Measurements from ENCODE around the gene MAG. TPM values are rescaled to one million over a fixed set of nuclear protein-coding genes. Genes with fewer than 3 reads are reported as not detected.

The MAG gene
- total RNA-seq, 1 donor from 2014 or later, result not detected

DNA sequence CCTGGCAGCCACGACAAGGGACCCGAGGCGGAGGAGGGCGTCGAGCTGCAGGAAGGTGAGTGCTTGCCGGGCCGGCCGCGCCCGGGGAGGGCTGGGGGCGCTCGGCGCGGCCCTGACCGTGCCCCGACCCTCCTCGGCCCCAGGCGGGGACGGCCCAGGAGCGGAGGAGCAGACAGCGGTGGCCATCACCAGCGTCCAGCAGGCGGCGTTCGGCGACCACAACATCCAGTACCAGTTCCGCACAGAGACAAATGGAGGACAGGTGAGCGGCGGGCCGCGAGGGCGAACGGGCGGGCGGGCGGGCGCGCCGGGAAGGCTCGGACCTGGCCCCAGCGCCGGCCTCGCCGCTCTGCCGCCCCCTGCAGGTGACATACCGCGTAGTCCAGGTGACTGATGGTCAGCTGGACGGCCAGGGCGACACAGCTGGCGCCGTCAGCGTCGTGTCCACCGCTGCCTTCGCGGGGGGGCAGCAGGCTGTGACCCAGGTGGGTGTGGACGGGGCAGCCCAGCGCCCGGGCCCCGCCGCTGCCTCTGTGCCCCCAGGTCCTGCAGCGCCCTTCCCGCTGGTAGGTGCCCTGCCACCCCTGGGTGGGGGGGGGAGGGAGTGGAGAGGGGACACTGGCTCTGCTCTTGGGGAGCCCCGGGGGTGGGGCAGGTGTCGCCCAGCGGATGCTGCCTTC lies 22.4 kb upstream of the MAG start:
- Mint-ChIP-seq H3K36me3 (ENCODE audit: low read depth) (peaks cover 50% of the 10 kb centered on the region), H3K4me1 (peaks cover 14% of the 10 kb centered on the region), H3K27me3 (no peaks in the 10 kb centered on the region), H3K4me3 (peak overlapping the region; percentile 73), H3K9me3 (no peaks in the 10 kb centered on the region), H3K27ac (peak overlapping the region; percentile 71)
- DNase-seq, result peak; percentile 92
- intact Hi-C loops (cut with micrococcal nuclease), result loop anchor here (1.0 to 2.0 kb wide), 2 partner anchors 78 to 115 kb away; partner anchors contain the start of genes FFAR1 and FXYD5

GRCh38 chr19:35270381-35270811 lies 21.6 kb upstream of the MAG start:
- no peak for DNase-seq
- peak overlapping the region; percentile 73 for H3K4me3 Mint-ChIP-seq
- H3K27me3 Mint-ChIP-seq, result no peaks in the 10 kb centered on the region
- no peaks in the 10 kb centered on the region for H3K9me3 Mint-ChIP-seq
- intact Hi-C loops (cut with micrococcal nuclease), result no loop called here
- no peak overlapping the region for H3K27ac Mint-ChIP-seq
- peaks cover 58% of the 10 kb centered on the region for H3K36me3 Mint-ChIP-seq (ENCODE audit: low read depth)
- H3K4me1 Mint-ChIP-seq, result peaks cover 12% of the 10 kb centered on the region

DNA sequence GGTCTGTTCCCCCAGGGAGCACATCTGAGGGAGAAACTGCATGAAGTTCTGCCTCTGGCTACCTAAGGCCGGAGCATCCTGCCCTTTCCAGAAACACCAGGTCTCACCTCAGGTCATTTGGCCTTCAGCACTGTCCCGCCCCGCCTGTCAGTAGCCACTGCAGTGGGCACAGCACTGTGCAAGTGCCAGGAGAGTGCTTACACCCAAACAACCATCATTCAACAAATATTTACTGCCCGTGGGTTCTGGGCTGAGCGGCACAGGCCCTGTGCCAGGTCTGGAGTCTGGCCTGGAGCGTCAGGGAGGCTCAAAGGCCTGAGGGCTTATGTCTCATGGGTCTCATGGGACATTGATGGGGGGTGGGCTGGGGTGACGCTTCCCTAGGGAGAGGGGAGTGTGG lies 20.4 kb upstream of the MAG start:
- DNase-seq, result no peak
- Mint-ChIP-seq H3K4me1 (peaks cover 5% of the 10 kb centered on the region), H3K4me3 (no peak overlapping the region), H3K36me3 (ENCODE audit: low read depth) (peaks cover 57% of the 10 kb centered on the region), H3K9me3 (no peaks in the 10 kb centered on the region), H3K27me3 (no peaks in the 10 kb centered on the region), H3K27ac (no peak overlapping the region)
- intact Hi-C loops (cut with micrococcal nuclease), result no loop called here

DNA sequence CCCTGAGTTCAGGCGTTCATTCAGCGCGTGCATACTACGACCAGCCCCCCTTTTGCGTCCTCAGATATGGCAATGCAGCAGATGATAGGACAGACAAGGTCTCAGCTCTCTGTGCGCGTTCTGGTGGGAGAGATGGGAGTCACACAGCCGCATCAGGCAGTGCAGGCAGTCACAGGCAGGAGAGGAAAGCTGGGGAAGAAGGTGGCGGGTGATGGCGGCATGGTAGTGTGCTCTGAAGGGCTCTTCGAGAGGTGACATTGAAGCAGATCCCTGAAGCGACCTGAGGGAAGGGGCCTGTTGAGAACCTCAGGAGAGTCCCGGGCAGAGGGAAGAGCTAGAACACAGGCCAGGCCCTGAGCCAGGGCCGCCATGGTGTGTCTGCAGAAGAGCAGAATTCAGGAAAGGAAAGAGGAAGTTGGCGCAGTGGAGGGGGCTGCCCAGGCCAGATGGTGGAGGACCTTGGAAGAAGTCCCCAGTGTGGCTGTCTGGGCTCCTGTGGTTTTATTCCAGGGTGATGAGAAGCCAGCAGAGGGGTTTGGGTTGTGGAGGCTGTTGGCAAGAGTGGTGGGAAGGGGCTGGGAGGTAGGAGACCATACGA lies 19.7 kb upstream of the MAG start:
- Mint-ChIP-seq H3K4me1 (peaks cover 5% of the 10 kb centered on the region), H3K4me3 (no peak overlapping the region), H3K9me3 (no peaks in the 10 kb centered on the region), H3K36me3 (ENCODE audit: low read depth) (peaks cover 63% of the 10 kb centered on the region), H3K27me3 (no peaks in the 10 kb centered on the region), H3K27ac (peak overlapping the region; percentile 0)
- no peak for DNase-seq
- intact Hi-C loops (cut with micrococcal nuclease), result no loop called here

DNA sequence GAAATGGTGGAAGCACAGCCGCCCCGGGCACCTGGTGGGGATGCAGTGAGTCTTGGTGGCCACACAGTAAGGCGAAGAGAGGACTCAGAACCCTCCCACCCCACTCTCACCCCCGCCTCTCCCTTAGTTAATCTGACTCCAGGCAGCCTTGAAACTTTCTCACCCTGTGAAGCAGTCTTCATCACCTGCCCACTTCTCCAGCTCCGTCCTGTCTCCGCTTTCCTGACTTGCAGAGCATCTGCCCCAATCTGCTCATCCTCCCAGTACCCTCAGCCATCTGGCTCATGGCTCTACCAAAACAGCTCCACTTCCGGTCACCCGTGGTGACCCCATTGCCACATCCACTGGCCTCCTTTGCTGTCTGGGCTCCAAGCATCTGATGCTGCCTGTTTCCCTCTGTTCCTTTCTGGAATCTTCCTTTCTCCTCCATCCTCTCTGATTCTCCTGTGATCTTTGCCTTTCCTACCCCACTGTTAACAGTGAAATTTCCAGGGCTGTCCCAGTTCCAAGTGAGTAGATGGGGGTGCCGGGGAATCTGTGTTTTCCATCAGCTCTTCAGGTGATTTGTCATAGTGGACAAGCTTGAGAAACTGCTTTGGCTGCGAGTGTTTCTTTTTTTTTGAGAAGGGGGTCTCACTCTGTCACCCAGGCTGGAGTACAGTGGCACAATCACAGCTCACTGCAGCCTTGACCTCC lies 18.9 kb upstream of the MAG start:
- no peak overlapping the region for H3K27ac Mint-ChIP-seq
- peaks cover 64% of the 10 kb centered on the region for H3K36me3 Mint-ChIP-seq (ENCODE audit: low read depth)
- H3K4me1 Mint-ChIP-seq, result peaks cover 5% of the 10 kb centered on the region
- H3K4me3 Mint-ChIP-seq, result no peak overlapping the region
- no peak for DNase-seq
- intact Hi-C loops (cut with micrococcal nuclease), result no loop called here
- no peaks in the 10 kb centered on the region for H3K27me3 Mint-ChIP-seq
- no peaks in the 10 kb centered on the region for H3K9me3 Mint-ChIP-seq

DNA sequence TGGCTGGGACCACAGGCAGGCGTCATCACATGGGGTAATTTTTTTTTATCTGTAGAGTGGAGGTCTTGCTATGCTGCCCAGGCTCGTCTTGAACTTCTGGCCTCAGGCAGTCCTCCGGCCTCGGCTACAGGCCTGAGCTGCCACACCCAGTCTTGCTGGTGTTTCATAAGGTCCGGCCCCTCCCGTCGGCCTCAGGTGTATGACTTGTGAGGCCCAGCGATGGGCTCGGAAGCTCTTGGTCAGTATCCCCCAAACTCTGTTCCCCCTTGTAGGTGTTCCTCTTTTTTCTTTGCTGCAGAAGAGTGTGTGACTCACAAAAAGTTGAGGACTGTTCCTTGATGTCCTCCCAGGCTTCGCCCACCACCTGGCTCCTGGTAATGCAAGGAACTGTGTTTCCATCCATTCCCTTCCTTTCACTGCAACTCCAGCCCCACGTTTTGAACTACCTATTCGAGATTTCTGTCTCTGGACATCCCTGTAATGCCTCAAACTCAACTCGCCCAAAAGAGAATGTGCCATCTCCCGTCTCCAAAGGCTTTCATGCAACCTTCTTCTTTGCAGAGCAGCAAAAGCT lies 18.2 kb upstream of the MAG start:
- no peaks in the 10 kb centered on the region for H3K27me3 Mint-ChIP-seq
- no peaks in the 10 kb centered on the region for H3K9me3 Mint-ChIP-seq
- peaks cover 66% of the 10 kb centered on the region for H3K36me3 Mint-ChIP-seq (ENCODE audit: low read depth)
- DNase-seq, result no peak
- H3K27ac Mint-ChIP-seq, result no peak overlapping the region
- H3K4me3 Mint-ChIP-seq, result no peak overlapping the region
- intact Hi-C loops (cut with micrococcal nuclease), result no loop called here
- H3K4me1 Mint-ChIP-seq, result peaks cover 5% of the 10 kb centered on the region

DNA sequence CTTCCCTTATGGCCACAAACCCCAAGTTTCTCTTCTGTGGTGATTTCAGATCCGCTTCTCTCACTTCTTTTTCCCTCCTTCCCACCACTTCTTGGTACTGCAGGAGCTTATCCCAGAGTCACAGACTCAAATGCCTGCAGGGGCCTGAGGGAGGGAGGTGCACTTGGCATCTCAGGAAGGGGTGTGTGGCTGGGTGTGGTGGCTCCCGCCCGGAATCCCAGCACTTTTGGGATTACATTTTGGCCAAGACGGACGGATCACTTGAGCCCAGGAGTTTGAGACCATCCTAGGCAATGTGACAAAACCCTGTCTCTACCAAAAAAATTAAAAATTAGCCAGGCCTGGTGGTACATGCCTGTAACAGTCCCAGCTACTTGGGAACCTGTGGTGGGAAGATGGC lies 17.6 kb upstream of the MAG start:
- DNase-seq, result no peak
- no peaks in the 10 kb centered on the region for H3K9me3 Mint-ChIP-seq
- H3K36me3 Mint-ChIP-seq (ENCODE audit: low read depth), result peaks cover 66% of the 10 kb centered on the region
- intact Hi-C loops (cut with micrococcal nuclease), result no loop called here
- H3K27ac Mint-ChIP-seq, result no peak overlapping the region
- no peak overlapping the region for H3K4me3 Mint-ChIP-seq
- no peaks in the 10 kb centered on the region for H3K27me3 Mint-ChIP-seq
- peaks cover 5% of the 10 kb centered on the region for H3K4me1 Mint-ChIP-seq

DNA sequence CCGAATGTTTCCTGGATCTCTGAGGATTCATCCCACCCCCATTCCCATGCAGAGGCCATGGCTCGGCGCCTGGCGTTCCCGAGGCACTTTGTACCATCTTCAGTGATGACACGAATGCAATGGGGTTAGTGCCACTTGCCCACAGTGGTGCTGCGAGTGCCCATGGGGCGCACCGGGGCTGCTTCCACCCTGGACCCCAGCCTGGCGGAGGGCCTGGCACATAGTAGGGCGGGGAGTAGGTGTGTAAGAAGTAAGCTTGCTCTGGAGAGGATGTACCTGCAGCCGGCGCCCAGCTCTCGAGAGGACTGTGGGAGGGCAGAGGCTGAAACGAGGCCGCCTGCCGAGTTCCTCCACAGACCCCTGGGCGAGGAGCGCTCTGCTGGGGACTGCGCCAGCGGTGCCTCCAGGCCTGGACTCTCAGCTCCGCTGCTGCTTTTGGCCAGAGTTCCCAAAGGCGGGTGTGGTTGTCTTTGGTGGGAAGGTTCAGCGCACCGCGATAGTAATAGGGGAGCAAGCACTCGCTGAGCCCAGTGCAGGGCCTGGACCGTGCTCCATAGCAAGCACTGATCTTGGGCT lies 15.2 kb upstream of the MAG start:
- no peak overlapping the region for H3K4me3 Mint-ChIP-seq
- H3K36me3 Mint-ChIP-seq (ENCODE audit: low read depth), result peaks cover 49% of the 10 kb centered on the region
- DNase-seq, result no peak
- peaks cover under 1% of the 10 kb centered on the region for H3K27me3 Mint-ChIP-seq
- intact Hi-C loops (cut with micrococcal nuclease), result no loop called here
- no peaks in the 10 kb centered on the region for H3K9me3 Mint-ChIP-seq
- H3K27ac Mint-ChIP-seq, result peak overlapping the region; percentile 58
- peaks cover under 1% of the 10 kb centered on the region for H3K4me1 Mint-ChIP-seq

DNA sequence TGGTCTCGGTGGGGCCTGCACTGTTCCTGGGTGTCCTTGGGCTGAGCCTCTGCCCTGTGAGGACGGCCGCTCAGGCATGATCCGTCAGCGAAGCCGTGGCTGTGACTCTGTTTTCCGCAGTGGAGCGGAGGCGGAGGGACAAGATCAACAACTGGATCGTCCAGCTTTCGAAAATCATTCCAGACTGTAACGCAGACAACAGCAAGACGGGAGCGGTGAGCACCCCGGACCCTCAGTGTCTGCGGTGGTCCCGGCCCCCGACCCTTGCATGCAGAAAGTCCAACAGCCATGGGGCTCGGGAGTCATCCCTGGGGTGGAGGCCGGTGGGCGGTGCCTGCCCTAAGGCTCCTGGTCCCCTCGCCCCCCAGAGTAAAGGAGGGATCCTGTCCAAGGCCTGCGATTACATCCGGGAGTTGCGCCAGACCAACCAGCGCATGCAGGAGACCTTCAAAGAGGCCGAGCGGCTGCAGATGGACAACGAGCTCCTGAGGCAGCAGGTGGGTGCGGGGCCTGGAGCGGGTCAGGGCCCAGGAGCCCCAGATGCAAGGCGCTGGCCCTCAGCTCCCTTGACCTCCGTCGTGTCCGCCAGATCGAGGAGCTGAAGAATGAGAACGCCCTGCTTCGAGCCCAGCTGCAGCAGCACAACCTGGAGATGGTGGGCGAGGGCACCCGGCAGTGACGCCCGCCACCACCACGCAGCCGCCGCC lies 13.2 kb upstream of the MAG start:
- no peak overlapping the region for H3K27ac Mint-ChIP-seq
- no peaks in the 10 kb centered on the region for H3K4me1 Mint-ChIP-seq
- no peaks in the 10 kb centered on the region for H3K9me3 Mint-ChIP-seq
- H3K27me3 Mint-ChIP-seq, result peaks cover 13% of the 10 kb centered on the region
- DNase-seq, result no peak
- intact Hi-C loops (cut with micrococcal nuclease), result no loop called here
- H3K36me3 Mint-ChIP-seq (ENCODE audit: low read depth), result peaks cover 32% of the 10 kb centered on the region
- H3K4me3 Mint-ChIP-seq, result no peak overlapping the region

DNA sequence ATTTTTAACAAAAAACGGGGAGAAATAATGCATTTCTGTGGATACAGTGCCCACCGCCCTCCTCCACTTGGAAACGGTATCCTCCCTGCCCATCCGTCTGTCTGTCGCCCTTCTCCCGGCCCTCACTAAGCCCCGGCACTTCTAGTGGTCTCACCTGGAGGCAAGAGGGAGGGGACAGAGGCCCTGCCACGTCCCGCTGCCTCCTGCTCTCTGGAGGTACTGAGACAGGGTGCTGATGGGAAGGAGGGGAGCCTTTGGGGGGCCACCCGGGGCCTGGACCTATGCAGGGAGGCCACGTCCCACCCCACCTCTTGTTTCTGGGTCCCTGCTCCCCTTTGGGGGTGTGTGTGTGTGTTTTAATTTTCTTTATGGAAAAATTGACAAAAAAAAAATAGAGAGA lies 12.6 kb upstream of the MAG start:
- no peak for DNase-seq
- Mint-ChIP-seq H3K9me3 (no peaks in the 10 kb centered on the region), H3K4me1 (no peaks in the 10 kb centered on the region), H3K27me3 (peaks cover 15% of the 10 kb centered on the region), H3K27ac (no peak overlapping the region), H3K4me3 (no peak overlapping the region), H3K36me3 (ENCODE audit: low read depth) (peaks cover 26% of the 10 kb centered on the region)
- intact Hi-C loops (cut with micrococcal nuclease), result no loop called here

- DNase-seq, result no peak
- intact Hi-C loops (cut with micrococcal nuclease), result no loop called here
- H3K4me3 Mint-ChIP-seq, result no peak overlapping the region
- H3K9me3 Mint-ChIP-seq, result no peaks in the 10 kb centered on the region
- peaks cover 18% of the 10 kb centered on the region for H3K27me3 Mint-ChIP-seq
- H3K36me3 Mint-ChIP-seq (ENCODE audit: low read depth), result peaks cover 18% of the 10 kb centered on the region
- H3K27ac Mint-ChIP-seq, result no peak overlapping the region
- H3K4me1 Mint-ChIP-seq, result no peaks in the 10 kb centered on the region
Measured at GRCh38 chr19:35279985-35280821, 11.8 kb upstream of the MAG start.

- Mint-ChIP-seq H3K4me1 (no peaks in the 10 kb centered on the region), H3K27ac (no peak overlapping the region), H3K36me3 (ENCODE audit: low read depth) (peaks cover 9% of the 10 kb centered on the region), H3K9me3 (no peaks in the 10 kb centered on the region), H3K27me3 (peaks cover 18% of the 10 kb centered on the region), H3K4me3 (no peak overlapping the region)
- DNase-seq, result no peak
- intact Hi-C loops (cut with micrococcal nuclease), result no loop called here
Measured at GRCh38 chr19:35281303-35281702, 10.7 kb upstream of the MAG start.

All from activated CD4-positive, alpha-beta T cell treated with anti-CD3 and anti-CD28 coated beads, Interleukin-2, amount 10 ng/mL, durations not matched to agents 24 days and 14 days (primary cell).